SU-DHL-6 (cell line): ENCODE data around the gene KIF1A.

Source experiments
- CTCF ChIP-seq: fragments of 200-600 bp; sonication (generic); IDR thresholded peaks from one replicate; pipeline ENCODE4 v1.5.1; 2017; ENCODE audit warnings: antibody characterized with exemption, mild to moderate bottlenecking, low read length, moderate library complexity; ENCODE audit not compliant: insufficient read depth, poor library complexity, severe bottlenecking
- EZH2phosphoT487 ChIP-seq: fragments of 200-600 bp; sonication (generic), shearing (Covaris generic); conservative IDR thresholded peaks from 2 replicates; pipeline ENCODE4 v1.6.1; 2018; ENCODE audit warnings: mild to moderate bottlenecking, antibody characterized with exemption, low read length, moderate library complexity, mixed read lengths

GRCh38 chr2:240836781-240837467 is 16.9 kb upstream of the KIF1A start:
- TF ChIP-seq CTCF (no peak), EZH2phosphoT487 (no peak)
